Measurements from ENCODE around the gene ANTXR2.

GRCh38 chr4:80094191-80094590 lies 21.2 kb upstream of the ANTXR2 start:
- no peak for TF ChIP-seq TAF1 (IDR thresholded peaks at IDR 0.05; ENCODE audit: borderline replicate concordance, low read depth, low read length)
- TF ChIP-seq POLR2AphosphoS5 (IDR thresholded peaks at IDR 0.05; ENCODE audit: low read depth, low read length), result no peak

Data from GM12892 (cell line).